ENCODE measurements around the gene XIRP2. TPM values are rescaled to one million over a fixed set of nuclear protein-coding genes. Genes with fewer than 3 reads are reported as not detected.
"Not testable (repeated sequence)": the region's sequence is repeated elsewhere in the genome, so short reads cannot be mapped to it uniquely, and the experiment has no call there.

Gene XIRP2
- total and polyA plus RNA-seq, 7 experiments from 2014 or later, result not detected

- H3K9me3 Mint-ChIP-seq, result peaks cover 0 to 13% (median 2%) of the 10 kb centered on the region in 11 donors
- H3K27ac Mint-ChIP-seq, result no peak overlapping the region
- no peak overlapping the region for H3K4me3 Mint-ChIP-seq
- no peaks in the 10 kb centered on the region for H3K27me3 ChIP-seq (ENCODE audit: control insufficient read depth in 2 of 2, insufficient read depth in 2 of 2, low read length in 2 of 2)
- no peaks in the 10 kb centered on the region for H3K36me3 Mint-ChIP-seq
- no peaks in the 10 kb centered on the region for H3K4me1 Mint-ChIP-seq
- H3K27me3 Mint-ChIP-seq, result no peaks in the 10 kb centered on the region
- ATAC-seq, result no peak
- H3K4me1 ChIP-seq (ENCODE audit: control insufficient read depth in 2 of 2, insufficient read depth in 2 of 2, low read length in 2 of 2), result no peaks in the 10 kb centered on the region
- no peak overlapping the region for H3K4me3 ChIP-seq (ENCODE audit: low read length)
- DNase-seq, result no peak
- ChIA-PET CTCF (no interaction called here), POLR2A (no interaction called here)
- H3K9me3 ChIP-seq (ENCODE audit: control insufficient read depth in 2 of 3, low read length in 3 of 3), result no peaks in the 10 kb centered on the region
- no peak overlapping the region for H3K27ac ChIP-seq (ENCODE audit: low read depth, low read length)
- intact Hi-C loops (cut with micrococcal nuclease), result no loop called here
- H3K36me3 ChIP-seq (ENCODE audit: control insufficient read depth in 2 of 3, insufficient read depth in 3 of 3, low read length in 3 of 3), result no peaks in the 10 kb centered on the region
These were observed 214.9 kb downstream of the XIRP2 start for GRCh38 chr2:167103028-167103756.

- no peak for ATAC-seq
- Histone ChIP-seq H3K4me1 (ENCODE audit: control insufficient read depth in 2 of 2, insufficient read depth in 2 of 2, low read length in 2 of 2) (no peaks in the 10 kb centered on the region), H3K36me3 (ENCODE audit: control insufficient read depth in 2 of 3, insufficient read depth in 3 of 3, low read length in 3 of 3) (no peaks in the 10 kb centered on the region), H3K27me3 (ENCODE audit: control insufficient read depth in 2 of 2, insufficient read depth in 2 of 2, low read length in 2 of 2) (no peaks in the 10 kb centered on the region), H3K9me3 (ENCODE audit: control insufficient read depth in 2 of 3, low read length in 3 of 3) (no peaks in the 10 kb centered on the region), H3K27ac (ENCODE audit: low read depth, low read length) (no peak overlapping the region), H3K4me3 (ENCODE audit: low read length) (no peak overlapping the region)
- H3K4me3 Mint-ChIP-seq, result no peak overlapping the region
- ChIA-PET POLR2A (no interaction called here), CTCF (no interaction called here)
- DNase-seq, result no peak
- H3K27ac Mint-ChIP-seq, result no peak overlapping the region
- no peaks in the 10 kb centered on the region for H3K27me3 Mint-ChIP-seq
- peaks cover 0 to 13% (median 2%) of the 10 kb centered on the region in 11 donors for H3K9me3 Mint-ChIP-seq
- no peaks in the 10 kb centered on the region for H3K4me1 Mint-ChIP-seq
- intact Hi-C loops (cut with micrococcal nuclease), result no loop called here
- no peaks in the 10 kb centered on the region for H3K36me3 Mint-ChIP-seq
These were observed 215.5 kb downstream of the XIRP2 start for GRCh38 chr2:167103757-167104133.

GRCh38 chr2:167104691-167105090 is 216.4 kb downstream of the XIRP2 start:
- Histone ChIP-seq H3K4me1 (ENCODE audit: control insufficient read depth in 2 of 2, insufficient read depth in 2 of 2, low read length in 2 of 2) (no peaks in the 10 kb centered on the region), H3K27ac (ENCODE audit: low read depth, low read length) (no peak overlapping the region), H3K27me3 (ENCODE audit: control insufficient read depth in 2 of 2, insufficient read depth in 2 of 2, low read length in 2 of 2) (no peaks in the 10 kb centered on the region), H3K36me3 (ENCODE audit: control insufficient read depth in 2 of 3, insufficient read depth in 3 of 3, low read length in 3 of 3) (no peaks in the 10 kb centered on the region), H3K4me3 (ENCODE audit: low read length) (no peak overlapping the region), H3K9me3 (ENCODE audit: control insufficient read depth in 2 of 3, low read length in 3 of 3) (no peaks in the 10 kb centered on the region)
- Mint-ChIP-seq H3K9me3 (peaks cover 0 to 13% (median 4%) of the 10 kb centered on the region in 11 donors), H3K36me3 (no peaks in the 10 kb centered on the region), H3K27ac (no peak overlapping the region), H3K4me1 (no peaks in the 10 kb centered on the region), H3K4me3 (no peak overlapping the region), H3K27me3 (no peaks in the 10 kb centered on the region)
- intact Hi-C loops (cut with micrococcal nuclease), result no loop called here
- ATAC-seq (no peak), DNase-seq (no peak)
- ChIA-PET POLR2A (no interaction called here), CTCF (no interaction called here)

- H3K4me1 ChIP-seq (ENCODE audit: control insufficient read depth in 2 of 2, insufficient read depth in 2 of 2, low read length in 2 of 2); H3K27me3 ChIP-seq (ENCODE audit: control insufficient read depth in 2 of 2, insufficient read depth in 2 of 2, low read length in 2 of 2); H3K27ac ChIP-seq (ENCODE audit: low read depth, low read length); H3K4me3 ChIP-seq (ENCODE audit: low read length); H3K27ac Mint-ChIP-seq; DNase-seq; CTCF ChIA-PET; H3K4me3 Mint-ChIP-seq; H3K4me1 Mint-ChIP-seq; H3K27me3 Mint-ChIP-seq; H3K36me3 Mint-ChIP-seq; POLR2A ChIA-PET; H3K36me3 ChIP-seq (ENCODE audit: control insufficient read depth in 2 of 3, insufficient read depth in 3 of 3, low read length in 3 of 3); H3K9me3 ChIP-seq (ENCODE audit: control insufficient read depth in 2 of 3, low read length in 3 of 3); ATAC-seq; intact Hi-C loops (cut with micrococcal nuclease): not testable (repeated sequence)
- H3K9me3 Mint-ChIP-seq, result peaks cover 0 to 14% (median 3%) of the 10 kb centered on the region in 11 donors
These were observed 221.4 kb downstream of the XIRP2 start for GRCh38 chr2:167109682-167110081.

GRCh38 chr2:167110345-167110744 is 222.1 kb downstream of the XIRP2 start:
- Mint-ChIP-seq H3K36me3 (no peaks in the 10 kb centered on the region), H3K27me3 (no peaks in the 10 kb centered on the region), H3K4me3 (no peak overlapping the region), H3K27ac (no peak overlapping the region), H3K9me3 (peaks cover 0 to 14% (median 3%) of the 10 kb centered on the region in 11 donors), H3K4me1 (no peaks in the 10 kb centered on the region)
- no peaks in the 10 kb centered on the region for H3K27me3 ChIP-seq (ENCODE audit: control insufficient read depth in 2 of 2, insufficient read depth in 2 of 2, low read length in 2 of 2)
- H3K4me1 ChIP-seq (ENCODE audit: control insufficient read depth in 2 of 2, insufficient read depth in 2 of 2, low read length in 2 of 2), result no peaks in the 10 kb centered on the region
- ChIA-PET CTCF (no interaction called here), POLR2A (no interaction called here)
- ATAC-seq (no peak), DNase-seq (no peak)
- no peaks in the 10 kb centered on the region for H3K9me3 ChIP-seq (ENCODE audit: control insufficient read depth in 2 of 3, low read length in 3 of 3)
- intact Hi-C loops (cut with micrococcal nuclease), result no loop called here
- H3K36me3 ChIP-seq (ENCODE audit: control insufficient read depth in 2 of 3, insufficient read depth in 3 of 3, low read length in 3 of 3), result no peaks in the 10 kb centered on the region
- H3K4me3 ChIP-seq (ENCODE audit: low read length), result no peak overlapping the region
- no peak overlapping the region for H3K27ac ChIP-seq (ENCODE audit: low read depth, low read length)

- H3K27me3 ChIP-seq (ENCODE audit: control insufficient read depth in 2 of 2, insufficient read depth in 2 of 2, low read length in 2 of 2), result no peaks in the 10 kb centered on the region
- H3K36me3 Mint-ChIP-seq, result no peaks in the 10 kb centered on the region
- H3K9me3 ChIP-seq (ENCODE audit: control insufficient read depth in 2 of 3, low read length in 3 of 3), result no peaks in the 10 kb centered on the region
- CTCF ChIA-PET, result no interaction called here
- POLR2A ChIA-PET, result no interaction called here
- no peak overlapping the region for H3K4me3 ChIP-seq (ENCODE audit: low read length)
- H3K36me3 ChIP-seq (ENCODE audit: control insufficient read depth in 2 of 3, insufficient read depth in 3 of 3, low read length in 3 of 3), result no peaks in the 10 kb centered on the region
- intact Hi-C loops (cut with micrococcal nuclease), result no loop called here
- H3K4me1 Mint-ChIP-seq, result no peaks in the 10 kb centered on the region
- no peak overlapping the region for H3K27ac Mint-ChIP-seq
- no peak overlapping the region for H3K4me3 Mint-ChIP-seq
- ATAC-seq (no peak), DNase-seq (no peak)
- H3K9me3 Mint-ChIP-seq, result peaks cover 0 to 10% (median 2%) of the 10 kb centered on the region in 11 donors
- H3K4me1 ChIP-seq (ENCODE audit: control insufficient read depth in 2 of 2, insufficient read depth in 2 of 2, low read length in 2 of 2), result no peaks in the 10 kb centered on the region
- no peak overlapping the region for H3K27ac ChIP-seq (ENCODE audit: low read depth, low read length)
- H3K27me3 Mint-ChIP-seq, result peaks cover 0 to 5% (median 0%) of the 10 kb centered on the region in 5 donors
These were observed 225.7 kb downstream of the XIRP2 start for GRCh38 chr2:167114018-167114417.

- H3K36me3 Mint-ChIP-seq, result no peaks in the 10 kb centered on the region
- no peak overlapping the region for H3K27ac Mint-ChIP-seq
- Histone ChIP-seq H3K4me3 (ENCODE audit: low read length) (no peak overlapping the region), H3K27ac (ENCODE audit: low read depth, low read length) (no peak overlapping the region), H3K9me3 (ENCODE audit: control insufficient read depth in 2 of 3, low read length in 3 of 3) (no peaks in the 10 kb centered on the region), H3K36me3 (ENCODE audit: control insufficient read depth in 2 of 3, insufficient read depth in 3 of 3, low read length in 3 of 3) (no peaks in the 10 kb centered on the region), H3K27me3 (ENCODE audit: control insufficient read depth in 2 of 2, insufficient read depth in 2 of 2, low read length in 2 of 2) (no peaks in the 10 kb centered on the region), H3K4me1 (ENCODE audit: control insufficient read depth in 2 of 2, insufficient read depth in 2 of 2, low read length in 2 of 2) (no peaks in the 10 kb centered on the region)
- no peak for ATAC-seq
- ChIA-PET POLR2A (no interaction called here), CTCF (no interaction called here)
- H3K4me1 Mint-ChIP-seq, result no peaks in the 10 kb centered on the region
- no peak for DNase-seq
- intact Hi-C loops (cut with micrococcal nuclease), result no loop called here
- no peak overlapping the region for H3K4me3 Mint-ChIP-seq
- H3K27me3 Mint-ChIP-seq, result peaks cover 0 to 5% (median 0%) of the 10 kb centered on the region in 5 donors
- H3K9me3 Mint-ChIP-seq, result peaks cover 0 to 7% (median 1%) of the 10 kb centered on the region in 11 donors
These were observed 227.3 kb downstream of the XIRP2 start for GRCh38 chr2:167115541-167115940.
